ENCODE results near the gene ZFAND2B. TPM values are rescaled to one million over a fixed set of nuclear protein-coding genes. Genes with fewer than 3 reads are reported as not detected.

The ZFAND2B gene
- polyA plus RNA-seq, 1 donor from 2014 or later, result 73.6 TPM

DNA sequence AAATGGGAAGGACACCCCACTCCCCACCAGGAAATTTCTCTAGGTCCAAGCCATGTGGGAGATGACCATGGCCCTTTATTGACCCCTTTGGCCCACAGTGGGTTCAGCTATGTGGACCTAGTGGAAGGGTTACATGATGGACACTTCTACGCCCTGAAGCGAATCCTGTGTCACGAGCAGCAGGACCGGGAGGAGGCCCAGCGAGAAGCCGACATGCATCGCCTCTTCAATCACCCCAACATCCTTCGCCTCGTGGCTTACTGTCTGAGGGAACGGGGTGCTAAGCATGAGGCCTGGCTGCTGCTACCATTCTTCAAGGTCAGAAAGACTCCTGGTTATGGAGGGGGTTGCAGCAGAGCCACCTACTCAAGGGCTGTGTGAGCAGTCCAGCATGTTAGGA, 40.0 kb downstream of the ZFAND2B start:
- Histone ChIP-seq H3K9ac (ENCODE audit: low read length) (peak overlapping the region; percentile 97), H4K20me1 (ENCODE audit: insufficient read depth) (no peaks in the 10 kb centered on the region), H3K79me2 (replicated peaks; ENCODE audit: insufficient read depth, low read length) (peaks cover 12% of the 10 kb centered on the region), H3K9me3 (ENCODE audit: low read length) (no peaks in the 10 kb centered on the region), H3K4me3 (ENCODE audit: low read length) (peak overlapping the region; percentile 85), H3F3A (ENCODE audit: insufficient read depth, low read length, poor library complexity, severe bottlenecking) (no peaks in the 10 kb centered on the region), H3K27me3 (ENCODE audit: insufficient read depth, low read depth, low read length) (peaks cover 3% of the 10 kb centered on the region), H3K9me2 (ENCODE audit: insufficient read depth, low read length) (no peaks in the 10 kb centered on the region), H3K4me2 (ENCODE audit: low read length) (no peak overlapping the region), H2AFZ (ENCODE audit: low read depth, low read length) (no peak overlapping the region), H3K27ac (ENCODE audit: low read length) (no peak overlapping the region), H3K36me3 (ENCODE audit: insufficient read depth, low read length) (peaks cover 8% of the 10 kb centered on the region)
- no peak for TF ChIP-seq TAF1 (IDR thresholded peaks at IDR 0.05; ENCODE audit: low read depth)
- TF ChIP-seq EZH2 (IDR thresholded peaks at IDR 0.05; ENCODE audit: borderline replicate concordance, insufficient read depth, low read length, poor library complexity, severe bottlenecking), result no peak
- no peak for TF ChIP-seq SMC3 (conservative IDR thresholded peaks at IDR 0.05; ENCODE audit: poor library complexity)
- TF ChIP-seq, protein P1, sequence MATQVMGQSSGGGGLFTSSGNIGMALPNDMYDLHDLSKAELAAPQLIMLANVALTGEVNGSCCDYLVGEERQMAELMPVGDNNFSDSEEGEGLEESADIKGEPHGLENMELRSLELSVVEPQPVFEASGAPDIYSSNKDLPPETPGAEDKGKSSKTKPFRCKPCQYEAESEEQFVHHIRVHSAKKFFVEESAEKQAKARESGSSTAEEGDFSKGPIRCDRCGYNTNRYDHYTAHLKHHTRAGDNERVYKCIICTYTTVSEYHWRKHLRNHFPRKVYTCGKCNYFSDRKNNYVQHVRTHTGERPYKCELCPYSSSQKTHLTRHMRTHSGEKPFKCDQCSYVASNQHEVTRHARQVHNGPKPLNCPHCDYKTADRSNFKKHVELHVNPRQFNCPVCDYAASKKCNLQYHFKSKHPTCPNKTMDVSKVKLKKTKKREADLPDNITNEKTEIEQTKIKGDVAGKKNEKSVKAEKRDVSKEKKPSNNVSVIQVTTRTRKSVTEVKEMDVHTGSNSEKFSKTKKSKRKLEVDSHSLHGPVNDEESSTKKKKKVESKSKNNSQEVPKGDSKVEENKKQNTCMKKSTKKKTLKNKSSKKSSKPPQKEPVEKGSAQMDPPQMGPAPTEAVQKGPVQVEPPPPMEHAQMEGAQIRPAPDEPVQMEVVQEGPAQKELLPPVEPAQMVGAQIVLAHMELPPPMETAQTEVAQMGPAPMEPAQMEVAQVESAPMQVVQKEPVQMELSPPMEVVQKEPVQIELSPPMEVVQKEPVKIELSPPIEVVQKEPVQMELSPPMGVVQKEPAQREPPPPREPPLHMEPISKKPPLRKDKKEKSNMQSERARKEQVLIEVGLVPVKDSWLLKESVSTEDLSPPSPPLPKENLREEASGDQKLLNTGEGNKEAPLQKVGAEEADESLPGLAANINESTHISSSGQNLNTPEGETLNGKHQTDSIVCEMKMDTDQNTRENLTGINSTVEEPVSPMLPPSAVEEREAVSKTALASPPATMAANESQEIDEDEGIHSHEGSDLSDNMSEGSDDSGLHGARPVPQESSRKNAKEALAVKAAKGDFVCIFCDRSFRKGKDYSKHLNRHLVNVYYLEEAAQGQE (IDR thresholded peaks at IDR 0.05; ENCODE audit: borderline replicate concordance), result no peak
- no peak for TF ChIP-seq RAD21 (conservative IDR thresholded peaks at IDR 0.05)
- no peak for TF ChIP-seq MXI1 (conservative IDR thresholded peaks at IDR 0.05; ENCODE audit: poor library complexity, severe bottlenecking)
- TF ChIP-seq EP300 (conservative IDR thresholded peaks at IDR 0.05; ENCODE audit: poor library complexity, severe bottlenecking), result no peak
- TF ChIP-seq, protein P2, sequence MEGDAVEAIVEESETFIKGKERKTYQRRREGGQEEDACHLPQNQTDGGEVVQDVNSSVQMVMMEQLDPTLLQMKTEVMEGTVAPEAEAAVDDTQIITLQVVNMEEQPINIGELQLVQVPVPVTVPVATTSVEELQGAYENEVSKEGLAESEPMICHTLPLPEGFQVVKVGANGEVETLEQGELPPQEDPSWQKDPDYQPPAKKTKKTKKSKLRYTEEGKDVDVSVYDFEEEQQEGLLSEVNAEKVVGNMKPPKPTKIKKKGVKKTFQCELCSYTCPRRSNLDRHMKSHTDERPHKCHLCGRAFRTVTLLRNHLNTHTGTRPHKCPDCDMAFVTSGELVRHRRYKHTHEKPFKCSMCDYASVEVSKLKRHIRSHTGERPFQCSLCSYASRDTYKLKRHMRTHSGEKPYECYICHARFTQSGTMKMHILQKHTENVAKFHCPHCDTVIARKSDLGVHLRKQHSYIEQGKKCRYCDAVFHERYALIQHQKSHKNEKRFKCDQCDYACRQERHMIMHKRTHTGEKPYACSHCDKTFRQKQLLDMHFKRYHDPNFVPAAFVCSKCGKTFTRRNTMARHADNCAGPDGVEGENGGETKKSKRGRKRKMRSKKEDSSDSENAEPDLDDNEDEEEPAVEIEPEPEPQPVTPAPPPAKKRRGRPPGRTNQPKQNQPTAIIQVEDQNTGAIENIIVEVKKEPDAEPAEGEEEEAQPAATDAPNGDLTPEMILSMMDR (IDR thresholded peaks at IDR 0.05; ENCODE audit: poor library complexity, severe bottlenecking), result no peak
- no peak for TF ChIP-seq POLR2AphosphoS5 (IDR thresholded peaks at IDR 0.05)

DNA sequence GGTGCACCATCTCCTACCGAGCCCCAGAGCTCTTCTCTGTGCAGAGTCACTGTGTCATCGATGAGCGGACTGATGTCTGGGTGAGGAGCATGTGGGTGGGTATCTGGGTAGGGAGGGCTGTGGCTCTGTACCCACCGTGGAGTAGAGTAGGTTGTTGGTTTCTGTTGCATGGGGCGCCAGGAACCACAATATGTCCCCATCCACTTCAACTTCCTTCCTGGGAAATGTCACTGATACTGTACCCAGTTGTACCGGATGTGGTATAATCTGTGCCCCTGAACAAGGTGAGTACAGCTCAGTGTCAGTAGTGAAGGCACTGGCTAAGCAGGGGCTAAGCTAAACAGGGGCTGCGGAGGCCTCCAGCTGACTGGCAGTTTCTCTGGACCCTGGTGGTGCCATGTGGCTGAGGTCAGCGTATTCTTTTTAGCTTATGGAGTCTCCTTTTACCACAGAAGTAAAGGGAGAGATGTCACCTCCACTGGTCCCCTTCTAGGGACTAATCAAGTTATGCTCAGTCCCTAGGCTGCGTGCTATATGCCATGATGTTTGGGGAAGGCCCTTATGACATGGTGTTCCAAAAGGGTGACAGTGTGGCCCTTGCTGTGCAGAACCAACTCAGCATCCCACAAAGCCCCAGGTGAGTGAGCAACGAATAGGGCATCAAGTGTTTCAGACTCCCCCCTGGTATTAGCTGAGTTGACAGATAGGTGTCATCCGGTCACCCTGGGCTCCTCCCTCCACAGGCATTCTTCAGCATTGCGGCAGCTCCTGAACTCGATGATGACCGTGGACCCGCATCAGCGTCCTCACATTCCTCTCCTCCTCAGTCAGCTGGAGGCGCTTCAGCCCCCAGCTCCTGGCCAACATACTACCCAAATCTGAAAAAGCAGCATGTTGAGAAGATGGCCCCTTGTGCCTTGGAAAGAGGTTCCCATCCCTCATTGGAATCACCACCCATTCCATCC, 41.4 kb downstream of the ZFAND2B start:
- TF ChIP-seq POLR2AphosphoS5 (IDR thresholded peaks at IDR 0.05) (no peak), TAF1 (IDR thresholded peaks at IDR 0.05; ENCODE audit: low read depth) (no peak), EP300 (conservative IDR thresholded peaks at IDR 0.05; ENCODE audit: poor library complexity, severe bottlenecking) (no peak), MXI1 (conservative IDR thresholded peaks at IDR 0.05; ENCODE audit: poor library complexity, severe bottlenecking) (no peak), SMC3 (conservative IDR thresholded peaks at IDR 0.05; ENCODE audit: poor library complexity) (no peak), RAD21 (conservative IDR thresholded peaks at IDR 0.05) (no peak), EZH2 (IDR thresholded peaks at IDR 0.05; ENCODE audit: borderline replicate concordance, insufficient read depth, low read length, poor library complexity, severe bottlenecking) (no peak)
- TF ChIP-seq, protein P1 (IDR thresholded peaks at IDR 0.05; ENCODE audit: borderline replicate concordance), result no peak
- TF ChIP-seq, protein P2 (IDR thresholded peaks at IDR 0.05; ENCODE audit: poor library complexity, severe bottlenecking), result no peak
- no peaks in the 10 kb centered on the region for H3K9me3 ChIP-seq (ENCODE audit: low read length)
- H2AFZ ChIP-seq (ENCODE audit: low read depth, low read length), result no peak overlapping the region
- no peaks in the 10 kb centered on the region for H4K20me1 ChIP-seq (ENCODE audit: insufficient read depth)
- no peak overlapping the region for H3K4me2 ChIP-seq (ENCODE audit: low read length)
- H3K27ac ChIP-seq (ENCODE audit: low read length), result no peak overlapping the region
- peaks cover 12% of the 10 kb centered on the region for H3K79me2 ChIP-seq (replicated peaks; ENCODE audit: insufficient read depth, low read length)
- peaks cover 8% of the 10 kb centered on the region for H3K36me3 ChIP-seq (ENCODE audit: insufficient read depth, low read length)
- H3K4me3 ChIP-seq (ENCODE audit: low read length), result no peak overlapping the region
- no peak overlapping the region for H3K9ac ChIP-seq (ENCODE audit: low read length)
- no peaks in the 10 kb centered on the region for H3F3A ChIP-seq (ENCODE audit: insufficient read depth, low read length, poor library complexity, severe bottlenecking)
- peaks cover 17% of the 10 kb centered on the region for H3K27me3 ChIP-seq (ENCODE audit: insufficient read depth, low read depth, low read length)
- H3K9me2 ChIP-seq (ENCODE audit: insufficient read depth, low read length), result no peaks in the 10 kb centered on the region
